RKO (cell line): ENCODE results near the gene IL36RN.
A peak's percentile ranks its signal among the peaks of the same experiment; 100 is the strongest.

Experiments
- DNase-seq: peaks from one replicate; pipeline ENCODE4 v3.0.0-alpha.2; 2016; ENCODE audit warnings: low spot score

IL36RN gene

DNA sequence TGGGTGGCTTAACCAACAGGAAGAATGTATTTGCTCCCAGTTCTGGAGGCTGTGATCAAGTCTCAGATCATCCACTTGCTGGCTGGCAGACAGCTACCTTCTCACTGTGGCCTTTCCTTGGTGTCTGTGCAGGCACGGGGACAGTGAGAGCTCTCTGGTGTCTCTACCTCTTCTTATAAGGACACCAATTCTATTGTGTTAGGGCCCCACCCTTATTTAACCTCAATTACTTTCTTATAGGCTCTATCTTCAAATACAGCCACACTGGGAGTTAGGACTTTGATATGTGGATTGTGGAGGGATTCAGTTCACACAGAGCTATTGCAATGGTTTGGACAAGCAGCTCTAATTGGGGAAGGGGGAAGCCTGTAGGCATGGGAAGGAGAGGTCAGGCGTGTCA is 43.1 kb downstream of the IL36RN start:
- DNase-seq: no peak

DNA sequence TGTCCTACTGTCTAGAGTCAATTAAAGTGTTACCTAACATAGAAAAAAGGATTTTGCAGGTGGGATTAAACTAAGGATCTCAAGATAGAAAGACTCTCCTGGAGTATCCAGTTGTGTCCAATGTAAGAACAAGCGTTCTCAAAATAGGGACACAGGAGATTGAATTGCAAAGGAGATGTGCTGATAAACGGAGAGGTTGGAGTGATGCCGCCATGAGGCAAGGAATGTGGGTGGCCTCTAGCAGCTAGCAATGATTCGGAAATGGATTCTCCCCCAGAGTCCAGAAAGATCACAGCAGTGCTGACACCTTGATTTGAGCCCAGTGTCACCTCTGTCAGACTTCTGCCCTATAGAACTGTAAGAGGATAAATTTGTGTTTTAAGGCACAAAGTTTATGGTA is 44.3 kb downstream of the IL36RN start:
- DNase-seq: no peak

DNA sequence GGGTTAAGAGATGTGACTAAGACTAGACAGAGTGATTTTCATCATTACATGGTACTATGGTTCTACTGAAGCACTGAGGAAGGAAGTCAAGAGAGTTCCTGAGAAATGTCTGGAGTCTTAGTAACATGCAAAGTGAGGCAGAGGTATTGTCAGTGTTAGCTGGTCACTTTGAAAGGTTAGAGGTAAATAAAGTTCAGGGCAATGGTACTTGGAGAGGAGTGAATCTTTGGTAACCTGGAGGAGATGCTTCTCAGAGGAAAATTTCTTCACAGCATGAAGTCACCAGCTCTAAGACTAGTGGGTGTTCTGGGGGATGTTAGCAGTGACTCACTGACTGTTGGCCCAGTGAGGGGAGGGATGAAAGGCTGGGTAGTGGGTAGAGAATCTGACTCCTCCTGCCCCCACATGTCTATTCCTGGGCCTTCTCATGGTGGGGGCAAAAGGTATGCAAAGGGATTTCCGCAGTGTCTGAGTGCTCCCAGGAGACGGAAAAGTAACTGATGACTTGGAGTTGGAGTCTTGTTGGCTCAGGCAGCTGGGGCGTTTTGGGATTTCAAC is 45.1 kb downstream of the IL36RN start:
- no peak for DNase-seq

DNA sequence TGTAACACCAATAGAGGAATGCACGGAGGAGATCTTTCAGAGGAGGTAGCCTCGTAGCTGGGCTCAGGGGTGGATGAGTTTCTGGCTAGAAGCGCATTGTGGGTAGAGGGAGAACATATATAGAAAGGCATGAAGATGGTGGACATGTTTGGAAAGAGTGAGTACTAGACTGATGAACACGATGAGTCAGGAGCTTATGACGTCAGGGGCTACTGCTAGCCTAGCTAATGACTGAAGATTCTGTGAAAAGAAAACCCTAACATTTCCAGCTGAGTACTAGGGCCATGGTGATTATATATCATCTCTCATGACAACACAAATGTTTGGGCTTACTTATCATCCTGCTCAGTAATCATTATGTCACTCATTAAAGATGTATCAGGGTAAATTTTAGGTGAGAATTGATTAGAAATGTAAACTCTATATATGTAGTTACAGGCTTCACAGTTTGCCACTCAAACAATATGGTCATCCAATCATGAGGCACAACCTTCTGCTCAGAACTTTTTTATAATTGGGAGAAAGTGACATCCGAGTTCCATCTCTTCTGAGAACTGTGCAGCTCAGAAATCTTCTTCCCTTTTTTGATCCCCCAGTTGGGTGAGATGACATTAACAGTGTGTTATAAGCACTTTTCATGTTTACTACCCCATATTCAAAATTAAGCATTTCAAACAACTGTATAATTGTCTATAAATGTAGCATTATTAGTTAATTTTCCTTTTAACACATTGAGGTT is 46.2 kb downstream of the IL36RN start:
- DNase-seq: peak; percentile 52

DNA sequence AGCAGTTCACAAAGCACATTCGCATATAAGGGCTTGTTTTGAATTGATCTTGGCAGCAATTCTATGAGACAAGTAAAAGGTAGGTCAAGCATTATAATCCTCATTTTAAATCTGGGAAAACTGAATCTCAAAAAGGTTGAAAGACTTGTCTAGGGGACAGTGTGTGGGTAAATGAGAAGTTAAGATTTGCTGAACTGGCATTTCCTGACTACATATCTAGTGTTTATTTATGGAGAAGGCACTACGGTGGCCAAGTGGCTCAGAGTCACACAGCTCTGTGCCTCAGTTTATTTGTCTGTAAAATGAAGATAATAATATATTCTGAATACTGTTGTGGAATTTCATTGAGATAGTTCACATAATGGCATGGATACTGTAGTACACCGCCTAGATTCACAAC is 52.1 kb downstream of the IL36RN start:
- no peak for DNase-seq

DNA sequence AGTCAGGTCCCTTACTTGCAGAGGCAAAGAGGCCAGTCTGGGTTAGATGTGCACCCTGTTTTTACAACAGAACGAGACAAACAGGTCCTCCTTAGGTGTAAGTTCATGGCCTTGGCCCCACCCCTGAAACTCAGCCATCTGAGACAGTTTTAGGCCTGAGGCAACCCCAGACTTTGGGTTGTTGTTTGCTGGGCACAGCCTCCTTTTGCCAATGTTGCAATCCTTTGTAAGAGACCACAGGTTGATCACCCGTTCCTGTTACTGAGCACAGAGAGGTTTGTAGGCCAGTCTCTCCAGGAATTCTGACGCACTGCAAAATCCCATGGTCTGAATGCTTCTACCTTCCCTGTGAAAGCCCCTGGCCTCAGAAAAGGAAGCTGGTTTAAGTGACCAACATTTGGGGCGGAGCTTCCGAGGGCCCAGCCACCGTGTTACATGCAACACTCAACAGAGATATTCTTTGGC is 52.9 kb downstream of the IL36RN start:
- DNase-seq: no peak

DNA sequence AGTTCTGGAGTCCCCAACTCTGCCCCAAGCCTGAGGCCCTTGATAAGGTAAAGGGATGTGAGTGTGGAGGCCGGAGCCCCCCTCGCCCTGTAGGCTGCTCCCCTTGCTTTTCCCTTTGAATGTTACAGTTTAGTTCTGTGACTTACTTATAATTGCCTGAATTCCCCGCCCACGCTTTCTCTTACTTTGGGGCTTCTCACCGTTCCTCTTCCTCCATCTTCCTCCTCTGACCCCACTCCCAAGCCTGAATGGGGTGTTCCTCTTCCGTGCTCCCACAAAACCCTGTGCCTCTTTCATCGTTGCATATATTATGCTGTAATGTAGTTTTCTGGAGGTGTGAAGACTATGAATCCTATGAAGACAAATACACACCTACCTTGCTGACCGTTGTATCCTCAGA is 53.4 kb downstream of the IL36RN start:
- no peak for DNase-seq

DNA sequence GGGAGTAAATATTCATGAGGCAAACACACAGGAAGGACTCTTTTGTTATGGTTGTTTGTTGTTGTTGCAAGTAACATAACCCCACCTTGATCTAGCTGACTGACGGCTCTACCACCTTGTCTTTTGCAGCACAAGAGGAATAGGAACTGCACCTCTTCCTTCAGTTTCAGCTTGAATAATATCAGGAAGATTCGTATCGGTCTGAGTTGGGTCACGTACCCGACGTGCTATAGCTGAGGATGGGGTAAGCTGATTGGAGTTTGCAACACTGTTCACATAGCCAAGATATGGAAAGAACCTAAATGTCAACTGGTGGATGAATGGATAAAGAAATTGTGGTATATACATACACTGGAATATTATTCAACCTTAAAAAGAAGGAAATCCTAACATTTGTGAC is 53.9 kb downstream of the IL36RN start:
- no peak for DNase-seq

DNA sequence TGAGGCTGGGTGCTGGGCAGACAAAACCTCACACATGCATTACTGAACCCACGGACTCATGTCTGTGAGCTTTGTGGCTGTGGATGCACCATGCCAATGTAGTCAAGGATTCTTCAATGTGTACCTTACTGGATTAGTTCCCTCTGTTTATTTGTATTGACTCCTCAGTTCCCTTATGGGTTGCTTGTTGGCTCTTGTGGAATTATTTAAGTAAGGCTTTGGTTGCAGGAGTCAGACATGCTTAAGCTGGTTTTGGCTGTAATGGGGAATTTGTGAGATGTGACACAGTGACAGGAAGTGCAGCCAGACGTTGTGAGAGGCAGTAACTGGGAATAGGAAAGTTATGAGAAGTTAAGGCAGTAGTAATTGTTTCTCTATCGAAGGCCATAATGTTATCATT is 54.8 kb downstream of the IL36RN start:
- DNase-seq: no peak
